Measurements from ENCODE around the gene ZNF880. TPM values are rescaled to one million over a fixed set of nuclear protein-coding genes. Genes with fewer than 3 reads are reported as not detected.

ZNF880 gene
- polyA plus RNA-seq, 1 of the 3 experiments (the other 2 are of a cell fraction): 22.6 TPM

- TF ChIP-seq USF2 (IDR thresholded peaks at IDR 0.05; ENCODE audit: borderline replicate concordance, low read depth, low read length) (no peak), NRF1 (IDR thresholded peaks at IDR 0.05; ENCODE audit: low read depth, low read length) (peak; percentile 70), TEAD4 (IDR thresholded peaks at IDR 0.05; ENCODE audit: borderline replicate concordance, insufficient read depth) (no peak), FOXM1 (IDR thresholded peaks at IDR 0.05; ENCODE audit: low read depth) (no peak), USF1 (IDR thresholded peaks at IDR 0.05; ENCODE audit: borderline replicate concordance, low read depth) (no peak), GATA2 (CRISPR knock-in tag; IDR thresholded peaks at IDR 0.05) (peak; percentile 30; the same call in 1 of the 2 replicates), RCOR1 (IDR thresholded peaks at IDR 0.05; ENCODE audit: low read length) (no peak), POLR2AphosphoS5 (IDR thresholded peaks at IDR 0.05; ENCODE audit: low read depth, low read length) (peak; percentile 84)
- TF ChIP-seq, protein P1, sequence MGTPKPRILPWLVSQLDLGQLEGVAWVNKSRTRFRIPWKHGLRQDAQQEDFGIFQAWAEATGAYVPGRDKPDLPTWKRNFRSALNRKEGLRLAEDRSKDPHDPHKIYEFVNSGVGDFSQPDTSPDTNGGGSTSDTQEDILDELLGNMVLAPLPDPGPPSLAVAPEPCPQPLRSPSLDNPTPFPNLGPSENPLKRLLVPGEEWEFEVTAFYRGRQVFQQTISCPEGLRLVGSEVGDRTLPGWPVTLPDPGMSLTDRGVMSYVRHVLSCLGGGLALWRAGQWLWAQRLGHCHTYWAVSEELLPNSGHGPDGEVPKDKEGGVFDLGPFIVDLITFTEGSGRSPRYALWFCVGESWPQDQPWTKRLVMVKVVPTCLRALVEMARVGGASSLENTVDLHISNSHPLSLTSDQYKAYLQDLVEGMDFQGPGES (IDR thresholded peaks at IDR 0.05; ENCODE audit: low read depth, low read length): no peak
Measured at GRCh38 chr19:52369559-52370340, at the start of gene ZNF880 (continued).

DNA sequence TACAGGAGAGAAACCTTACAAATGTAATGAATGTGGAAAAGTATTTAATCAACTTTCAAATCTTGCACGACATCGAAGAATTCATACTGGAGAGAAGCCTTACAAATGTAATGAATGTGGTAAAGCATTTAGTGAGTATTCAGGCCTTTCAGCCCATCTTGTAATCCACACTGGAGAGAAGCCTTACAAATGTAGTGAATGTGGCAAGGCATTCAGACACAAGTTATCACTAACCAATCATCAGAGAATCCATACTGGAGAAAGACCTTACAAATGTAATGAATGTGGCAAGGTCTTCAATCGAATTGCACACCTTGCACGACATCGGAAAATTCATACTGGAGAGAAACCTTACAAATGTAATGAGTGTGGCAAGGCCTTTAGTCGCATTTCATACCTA lies 47.3 kb upstream of the ZNF880 start:
- TF ChIP-seq, protein P2, sequence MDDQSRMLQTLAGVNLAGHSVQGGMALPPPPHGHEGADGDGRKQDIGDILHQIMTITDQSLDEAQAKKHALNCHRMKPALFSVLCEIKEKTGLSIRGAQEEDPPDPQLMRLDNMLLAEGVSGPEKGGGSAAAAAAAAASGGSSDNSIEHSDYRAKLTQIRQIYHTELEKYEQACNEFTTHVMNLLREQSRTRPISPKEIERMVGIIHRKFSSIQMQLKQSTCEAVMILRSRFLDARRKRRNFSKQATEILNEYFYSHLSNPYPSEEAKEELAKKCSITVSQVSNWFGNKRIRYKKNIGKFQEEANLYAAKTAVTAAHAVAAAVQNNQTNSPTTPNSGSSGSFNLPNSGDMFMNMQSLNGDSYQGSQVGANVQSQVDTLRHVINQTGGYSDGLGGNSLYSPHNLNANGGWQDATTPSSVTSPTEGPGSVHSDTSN (IDR thresholded peaks at IDR 0.05): no peak
- TF ChIP-seq REST (IDR thresholded peaks at IDR 0.05; ENCODE audit: low read depth, low read length) (no peak), EP300 (IDR thresholded peaks at IDR 0.05; ENCODE audit: borderline replicate concordance in 1 of 2, low read depth in 1 of 2, low read length in 1 of 2) (no peak), RXRA (IDR thresholded peaks at IDR 0.05; ENCODE audit: borderline replicate concordance, low read depth) (no peak), JUND (IDR thresholded peaks at IDR 0.05) (no peak), MAX (IDR thresholded peaks at IDR 0.05; ENCODE audit: low read depth) (no peak)
- POLR2A ChIA-PET: no interaction called here
- H3K36me3 ChIP-seq (replicated peaks in 1 of 2; ENCODE audit: control insufficient read depth in 1 of 2, insufficient read depth in 2 of 2, low read length in 1 of 2): peaks cover 40 to 79% of the 10 kb centered on the region in 2 experiments
- H3K79me2 ChIP-seq (ENCODE audit: insufficient read depth): no peaks in the 10 kb centered on the region
- no peak for DNase-seq
- no peak overlapping the region for H3K4me2 ChIP-seq
- no peak overlapping the region for H2AFZ ChIP-seq (ENCODE audit: low read depth)
- peaks cover 64% of the 10 kb centered on the region for H3K9me3 ChIP-seq
- CTCF ChIA-PET: no interaction called here
- H3K9ac ChIP-seq: no peak overlapping the region
- no peaks in the 10 kb centered on the region for H3K4me1 ChIP-seq (ENCODE audit: control insufficient read depth in 1 of 2, insufficient read depth in 2 of 2, low read depth in 1 of 2, low read length in 1 of 2)
- H3F3A ChIP-seq (replicated peaks; ENCODE audit: insufficient read depth): no peaks in the 10 kb centered on the region
- peak overlapping the region in 1 of 2 experiments; percentile 10; a peak in 1 of 4 replicates for H3K4me3 ChIP-seq (ENCODE audit: low read depth in 2 of 2, low read length in 1 of 2)
- H3K27me3 ChIP-seq (ENCODE audit: insufficient read depth): no peaks in the 10 kb centered on the region
- no peaks in the 10 kb centered on the region for H4K20me1 ChIP-seq (ENCODE audit: insufficient read depth)
- no peaks in the 10 kb centered on the region for H3K9me2 ChIP-seq
- H3K27ac ChIP-seq (ENCODE audit: low read depth in 2 of 2, low read length in 1 of 2): no peak overlapping the region
- 96% methylated on average over 6 of the region's 6 CpGs for WGBS (ENCODE audit: low lambda C conversion rate)
